Measurements from ENCODE around the gene PRRG2.

- TF ChIP-seq CTCF (conservative IDR thresholded peaks at IDR 0.05; ENCODE audit: low read length): no peak
- no peak for TF ChIP-seq EZH2phosphoT487 (IDR thresholded peaks at IDR 0.05; ENCODE audit: borderline replicate concordance)
Observed at GRCh38 chr19:49636233-49636932, 55.3 kb downstream of the PRRG2 start.
